ENCODE results near the gene TMEM115. TPM values are rescaled to one million over a fixed set of nuclear protein-coding genes. Genes with fewer than 3 reads are reported as not detected.

Gene TMEM115
- total and polyA plus RNA-seq, 2 of the 4 experiments (the other 2 are of a cell fraction) = 35.3 to 47.3 TPM

DNA sequence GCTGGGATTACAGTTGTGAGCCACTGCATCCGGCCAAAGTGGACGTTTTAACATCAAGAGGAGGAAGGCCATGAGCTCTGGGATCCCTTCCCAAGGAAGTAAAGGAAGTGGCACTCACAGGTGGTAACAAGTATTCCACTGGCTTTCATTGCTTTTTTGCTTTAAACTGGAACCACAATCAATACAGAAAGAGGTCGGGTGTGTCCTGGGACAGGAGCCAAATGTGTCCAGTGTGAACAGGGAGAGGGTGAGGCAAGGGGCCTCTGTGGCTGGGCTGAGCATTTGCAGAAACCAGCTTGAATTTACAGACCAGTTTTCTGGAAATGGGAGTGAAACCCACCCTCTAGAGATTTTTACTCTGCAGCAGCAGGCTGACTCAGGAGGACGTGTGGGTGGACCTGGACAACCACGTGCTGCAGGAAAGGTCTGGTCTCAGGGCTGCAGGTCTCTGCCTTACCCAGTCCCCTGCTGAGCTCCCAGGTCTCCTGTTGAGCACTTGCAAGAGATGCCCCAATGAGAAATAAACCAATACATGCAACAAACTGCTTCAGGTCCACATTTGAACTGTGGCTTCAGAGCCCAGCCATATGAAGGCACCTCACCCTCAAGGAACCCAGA lies 42.8 kb upstream of the TMEM115 start:
- POLR2A ChIA-PET (ENCODE audit: unreplicated experiment) = no interaction called here
- intact Hi-C loops (cut with micrococcal nuclease) = no loop called here
- CTCF ChIA-PET = no interaction called here

More for the DNA sequence above, 42.8 kb upstream of the TMEM115 start:
- Histone ChIP-seq H4K20me1 (ENCODE audit: insufficient read depth, low read length) (no peaks in the 10 kb centered on the region), H3K4me3 (ENCODE audit: insufficient read depth, low read depth, low read length) (no peak overlapping the region), H3K23ac (ENCODE audit: low read depth, low read length) (no peak overlapping the region), H4K5ac (ENCODE audit: low read depth, low read length) (no peak overlapping the region), H3K4me2 (ENCODE audit: low read depth, low read length) (no peak overlapping the region), H4K91ac (ENCODE audit: insufficient read depth, low read depth, low read length) (no peak overlapping the region), H3K9ac (ENCODE audit: low read depth, low read length) (no peak overlapping the region), H2BK20ac (ENCODE audit: low read depth, low read length) (no peak overlapping the region), H2BK120ac (ENCODE audit: low read depth, low read length) (no peak overlapping the region), H2AK5ac (ENCODE audit: low read depth, low read length) (no peak overlapping the region), H3K18ac (ENCODE audit: low read depth, low read length) (no peak overlapping the region), H3K27ac (ENCODE audit: insufficient read depth, low read length) (no peak overlapping the region), H2BK5ac (ENCODE audit: low read depth, low read length, poor library complexity, severe bottlenecking) (no peak overlapping the region), H2AK9ac (replicated peaks; ENCODE audit: low read depth, low read length, poor library complexity) (no peak overlapping the region), H3K36me3 (ENCODE audit: control insufficient read depth, insufficient read depth, low read length) (no peaks in the 10 kb centered on the region), H3K79me1 (ENCODE audit: low read depth in 1 of 2, low read length in 2 of 2) (no peaks in the 10 kb centered on the region), H3K4ac (ENCODE audit: low read depth, low read length) (no peak overlapping the region), H3K14ac (replicated peaks; ENCODE audit: low read depth, low read length) (no peak overlapping the region), H2BK15ac (ENCODE audit: low read depth, low read length) (no peak overlapping the region), H3K9me1 (ENCODE audit: insufficient read depth, low read length) (no peaks in the 10 kb centered on the region; the same call in 1 of the 2 replicates), H2AFZ (replicated peaks; ENCODE audit: low read length, poor library complexity) (no peak overlapping the region), H3K56ac (ENCODE audit: extremely low read depth, insufficient read depth, low read length) (no peak overlapping the region), H4K8ac (ENCODE audit: low read depth in 2 of 2, low read length in 2 of 2) (no peak overlapping the region), H3K9me3 (ENCODE audit: control insufficient read depth, insufficient read depth, low read length) (no peaks in the 10 kb centered on the region), H3K27me3 (ENCODE audit: control insufficient read depth, insufficient read depth, low read length) (peaks cover 34% of the 10 kb centered on the region; the same call in 1 of the 2 replicates), H3K4me1 (ENCODE audit: control insufficient read depth, insufficient read depth, low read length) (no peaks in the 10 kb centered on the region)
- in situ Hi-C loops (cut with MboI; ENCODE audit: low sequenced_read_pairs) (no loop called here), dilution Hi-C loops (cut with HindIII; ENCODE audit: low sequenced_read_pairs, unreplicated experiment) (no loop called here)
- TF ChIP-seq CEBPB (IDR thresholded peaks at IDR 0.05; ENCODE audit: low read depth, low read length) (no peak), NFE2L2 (IDR thresholded peaks at IDR 0.05; ENCODE audit: low read depth, low read length) (no peak), POLR2A (IDR thresholded peaks at IDR 0.05; ENCODE audit: low read depth, low read length) (no peak), MXI1 (IDR thresholded peaks at IDR 0.05; ENCODE audit: borderline replicate concordance, low read depth, low read length) (no peak), RFX5 (IDR thresholded peaks at IDR 0.05; ENCODE audit: low read depth, low read length) (no peak), MAFK (IDR thresholded peaks at IDR 0.05; ENCODE audit: low read depth, low read length) (no peak), SMC3 (IDR thresholded peaks at IDR 0.05; ENCODE audit: low read depth, low read length) (no peak), BHLHE40 (IDR thresholded peaks at IDR 0.05; ENCODE audit: low read depth, low read length) (no peak), FOS (IDR thresholded peaks at IDR 0.05; ENCODE audit: low read depth, low read length) (no peak), CHD1 (IDR thresholded peaks at IDR 0.05; ENCODE audit: low read depth, low read length) (no peak), MAZ (IDR thresholded peaks at IDR 0.05; ENCODE audit: borderline replicate concordance, low read depth, low read length) (no peak), RCOR1 (IDR thresholded peaks at IDR 0.05; ENCODE audit: insufficient replicate concordance, low read length) (no peak), RAD21 (IDR thresholded peaks at IDR 0.05; ENCODE audit: low read length) (no peak)
- TF ChIP-seq, protein P1, sequence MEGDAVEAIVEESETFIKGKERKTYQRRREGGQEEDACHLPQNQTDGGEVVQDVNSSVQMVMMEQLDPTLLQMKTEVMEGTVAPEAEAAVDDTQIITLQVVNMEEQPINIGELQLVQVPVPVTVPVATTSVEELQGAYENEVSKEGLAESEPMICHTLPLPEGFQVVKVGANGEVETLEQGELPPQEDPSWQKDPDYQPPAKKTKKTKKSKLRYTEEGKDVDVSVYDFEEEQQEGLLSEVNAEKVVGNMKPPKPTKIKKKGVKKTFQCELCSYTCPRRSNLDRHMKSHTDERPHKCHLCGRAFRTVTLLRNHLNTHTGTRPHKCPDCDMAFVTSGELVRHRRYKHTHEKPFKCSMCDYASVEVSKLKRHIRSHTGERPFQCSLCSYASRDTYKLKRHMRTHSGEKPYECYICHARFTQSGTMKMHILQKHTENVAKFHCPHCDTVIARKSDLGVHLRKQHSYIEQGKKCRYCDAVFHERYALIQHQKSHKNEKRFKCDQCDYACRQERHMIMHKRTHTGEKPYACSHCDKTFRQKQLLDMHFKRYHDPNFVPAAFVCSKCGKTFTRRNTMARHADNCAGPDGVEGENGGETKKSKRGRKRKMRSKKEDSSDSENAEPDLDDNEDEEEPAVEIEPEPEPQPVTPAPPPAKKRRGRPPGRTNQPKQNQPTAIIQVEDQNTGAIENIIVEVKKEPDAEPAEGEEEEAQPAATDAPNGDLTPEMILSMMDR (conservative IDR thresholded peaks at IDR 0.05; ENCODE audit: low read depth, low read length) = no peak
- TF ChIP-seq, protein P2, sequence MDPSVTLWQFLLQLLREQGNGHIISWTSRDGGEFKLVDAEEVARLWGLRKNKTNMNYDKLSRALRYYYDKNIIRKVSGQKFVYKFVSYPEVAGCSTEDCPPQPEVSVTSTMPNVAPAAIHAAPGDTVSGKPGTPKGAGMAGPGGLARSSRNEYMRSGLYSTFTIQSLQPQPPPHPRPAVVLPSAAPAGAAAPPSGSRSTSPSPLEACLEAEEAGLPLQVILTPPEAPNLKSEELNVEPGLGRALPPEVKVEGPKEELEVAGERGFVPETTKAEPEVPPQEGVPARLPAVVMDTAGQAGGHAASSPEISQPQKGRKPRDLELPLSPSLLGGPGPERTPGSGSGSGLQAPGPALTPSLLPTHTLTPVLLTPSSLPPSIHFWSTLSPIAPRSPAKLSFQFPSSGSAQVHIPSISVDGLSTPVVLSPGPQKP (IDR thresholded peaks at IDR 0.05; ENCODE audit: borderline replicate concordance, low read depth, low read length) = no peak
- TF ChIP-seq, protein P3, sequence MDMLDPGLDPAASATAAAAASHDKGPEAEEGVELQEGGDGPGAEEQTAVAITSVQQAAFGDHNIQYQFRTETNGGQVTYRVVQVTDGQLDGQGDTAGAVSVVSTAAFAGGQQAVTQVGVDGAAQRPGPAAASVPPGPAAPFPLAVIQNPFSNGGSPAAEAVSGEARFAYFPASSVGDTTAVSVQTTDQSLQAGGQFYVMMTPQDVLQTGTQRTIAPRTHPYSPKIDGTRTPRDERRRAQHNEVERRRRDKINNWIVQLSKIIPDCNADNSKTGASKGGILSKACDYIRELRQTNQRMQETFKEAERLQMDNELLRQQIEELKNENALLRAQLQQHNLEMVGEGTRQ (IDR thresholded peaks at IDR 0.05; ENCODE audit: low read depth, low read length) = no peak
- BruUV-seq (replicated peaks) = no TSS peak
- no peak for ATAC-seq (ENCODE audit: low read depth)
- DNase-seq = no peak
- WGBS, 2 experiments (ENCODE audit: extremely low coverage in 2 of 2, insufficient read length in 1 of 2) = 8% methylated on average over 2 of the region's 5 CpGs; no CpG with 5 or more reads in 1 of the 2 experiments
